Endothelial cell of umbilical vein (primary cell): ENCODE data around the gene CNN1. TPM values are rescaled to one million over a fixed set of nuclear protein-coding genes. Genes with fewer than 3 reads are reported as not detected.

Experiments
- BruUV-seq: library from RNA; stranded (reverse); fragments of 400-500 nt; replicated peaks from 2 replicates; lab custom pipeline; 2021; lab: Mats Ljungman, UMichigan
- CTCF ChIA-PET: fragments of 300-600, 350-600 bp; sonication (Branson Sonifier 250); formaldehyde crosslinking; loops from one replicate; lab custom pipeline; 2021; ENCODE audit warnings: antibody characterized with exemption, inconsistent platforms; lab: Charles Lee
- POLR2A ChIA-PET: fragments of 300-600, 350-600 bp; sonication (Branson Sonifier 250); formaldehyde crosslinking; loops from one replicate; lab custom pipeline; 2021; ENCODE audit warnings: antibody characterized with exemption, inconsistent platforms; lab: Charles Lee
- DNase-seq: peaks from one replicate; pipeline ENCODE4 v3.0.0-alpha.2; 2011; ENCODE audit warnings: low read depth, low spot score
- FAIRE-seq: peaks from 2 replicates; lab custom pipeline; 2011; peaks lifted over from hg19 to GRCh38; lab: Jason Lieb, UNC
- H2AFZ ChIP-seq: 2 replicates; pipeline ENCODE4 v1.6.0; 2012; ENCODE audit warnings: low read depth, low read length, control low read depth, inconsistent platforms
- H3K27ac ChIP-seq: 2 replicates; pipeline ENCODE4 v1.5.1; 2011; ENCODE audit warnings: low read depth, mild to moderate bottlenecking, control low read depth, low read length, moderate library complexity; ENCODE audit not compliant: insufficient read depth
- H3K27me3 ChIP-seq, 2 experiments: 2 replicates each; pipeline versions ENCODE4 v1.6.0 to v1.6.1; 2011; ENCODE audit warnings: low read length in 2 of 2, mixed read lengths in 1 of 2; ENCODE audit not compliant: control insufficient read depth in 2 of 2, insufficient read depth in 2 of 2
- H3K36me3 ChIP-seq, 2 experiments: 2 replicates in 1 of 2; 3 replicates in 1 of 2; pipeline ENCODE4 v1.5.1; 2011; ENCODE audit warnings: low read length in 2 of 2, mild to moderate bottlenecking in 1 of 2, moderate library complexity in 1 of 2; ENCODE audit not compliant: control insufficient read depth in 2 of 2, insufficient read depth in 2 of 2; ENCODE audit errors: extremely low read depth in 1 of 2
- H3K4me1 ChIP-seq: 3 replicates; pipeline ENCODE4 v1.5.1; 2011; ENCODE audit warnings: mild to moderate bottlenecking, low read length; ENCODE audit not compliant: control insufficient read depth, insufficient read depth; ENCODE audit errors: extremely low read depth
- H3K4me2 ChIP-seq: 2 replicates; pipeline ENCODE4 v1.6.1; 2011; ENCODE audit warnings: low read length, control low read depth, mixed read lengths; ENCODE audit not compliant: insufficient read depth
- H3K4me3 ChIP-seq, 3 experiments: fragments of 200-600 bp in 1 of 3; sonication (generic), shearing (Covaris generic) in 1 of 3; replicated peaks in 1 of 3; 2 replicates each; pipeline ENCODE4 v1.5.1; 2011 to 2016; ENCODE audit warnings: control low read depth in 3 of 3, low read length in 3 of 3, mild to moderate bottlenecking in 2 of 3, inconsistent platforms in 1 of 3, low read depth in 1 of 3, moderate library complexity in 1 of 3; ENCODE audit not compliant: insufficient read depth in 1 of 3
- H3K79me2 ChIP-seq: 2 replicates; pipeline ENCODE4 v1.6.0; 2012; ENCODE audit warnings: low read length, inconsistent platforms; ENCODE audit not compliant: control insufficient read depth, insufficient read depth
- H3K9ac ChIP-seq: replicated peaks from 2 replicates; pipeline ENCODE3; 2011; ENCODE audit warnings: low read length, control low read depth; ENCODE audit not compliant: insufficient read depth; ENCODE audit errors: extremely low read depth
- H3K9me1 ChIP-seq: replicated peaks from 3 replicates; pipeline ENCODE4 v1.6.0; 2011; ENCODE audit warnings: mild to moderate bottlenecking, low read length; ENCODE audit not compliant: control insufficient read depth, insufficient read depth; ENCODE audit errors: extremely low read depth
- H3K9me3 ChIP-seq: replicated peaks from 2 replicates; pipeline ENCODE4 v1.5.1; 2012; ENCODE audit warnings: low read length, inconsistent platforms; ENCODE audit not compliant: control insufficient read depth, insufficient read depth
- H4K20me1 ChIP-seq: replicated peaks from 2 replicates; pipeline ENCODE3; 2011; ENCODE audit warnings: mild to moderate bottlenecking, low read length; ENCODE audit not compliant: control insufficient read depth, insufficient read depth; ENCODE audit errors: extremely low read depth
- CTCF ChIP-seq, 2 donors: IDR thresholded peaks; 1 replicate in 1 of 2; 2 replicates in 1 of 2; pipeline ENCODE4 v1.5.1; 2011; ENCODE audit warnings: low read length in 2 of 2, mild to moderate bottlenecking in 2 of 2, moderate library complexity in 2 of 2, control low read depth in 1 of 2, inconsistent platforms in 1 of 2, low read depth in 1 of 2; ENCODE audit not compliant: insufficient read depth in 1 of 2; ENCODE audit errors: extremely low read depth in 1 of 2
- EZH2 ChIP-seq: IDR thresholded peaks from 2 replicates; pipeline ENCODE4 v1.6.1; 2012; ENCODE audit warnings: borderline replicate concordance, low read depth, mild to moderate bottlenecking, moderate library complexity, low read length, inconsistent platforms; ENCODE audit not compliant: severe bottlenecking
- FOS ChIP-seq: IDR thresholded peaks from 2 replicates; pipeline ENCODE4 v1.6.1; 2011; ENCODE audit warnings: mild to moderate bottlenecking, low read length, moderate library complexity, borderline replicate concordance; ENCODE audit not compliant: insufficient read depth
- GATA2 ChIP-seq: IDR thresholded peaks from 2 replicates; pipeline ENCODE4 v1.7.0; 2011; ENCODE audit warnings: low read depth, mild to moderate bottlenecking, moderate library complexity, mixed read lengths, low read length; ENCODE audit not compliant: insufficient read length, insufficient read depth
- JUN ChIP-seq: IDR thresholded peaks from 2 replicates; pipeline ENCODE4 v1.6.1; 2011; ENCODE audit warnings: borderline replicate concordance, low read depth; ENCODE audit not compliant: insufficient read length, insufficient read depth
- MAX ChIP-seq: IDR thresholded peaks from 2 replicates; pipeline ENCODE4 v1.6.1; 2011; ENCODE audit not compliant: insufficient read depth, insufficient read length
- POLR2A ChIP-seq: IDR thresholded peaks from 2 replicates; pipeline ENCODE4 v1.6.1; 2012; ENCODE audit warnings: low read depth, mild to moderate bottlenecking, control low read depth, low read length
- POLR2AphosphoS5 ChIP-seq: IDR thresholded peaks from 2 replicates; pipeline ENCODE4 v1.6.1; 2012; ENCODE audit warnings: low read depth, mild to moderate bottlenecking, control low read depth, low read length, moderate library complexity; ENCODE audit not compliant: insufficient read depth
- dilution Hi-C: fragments of 300-500 bp; cut with MboI; formaldehyde crosslinking; loops from one replicate; pipeline ENCODE4 v1.15.0; 2019; ENCODE audit warnings: low sequenced_read_pairs; ENCODE audit not compliant: extremely low pct_ligation_motif_present
- intact Hi-C: fragments of 100-400 bp; cut with micrococcal nuclease; formaldehyde crosslinking; loops from one replicate; pipeline ENCODE4 v1.10.0; 2022
- polyA plus RNA-seq, 4 experiments: library from polyadenylated mRNA; depleted of rRNA in 3 of 4; stranded (reverse) in 3 of 4; unstranded in 1 of 4; fragments of >200 nt; gene quantifications; 2 replicates each; pipeline versions ENCODE4 v1.2.1 to v1.2.3, GENCODE V29; 2011 to 2012; ENCODE audit warnings: missing spikeins in 1 of 4
- total RNA-seq: library from RNA; stranded (reverse); gene quantifications from 2 replicates; pipeline ENCODE4 v1.2.3, GENCODE V29; 2021

The CNN1 gene
- total and polyA plus RNA-seq, 2 donors (not counting 3 experiments of a cell fraction or from before 2014, with no cell fraction given) = 0.76 TPM; not detected in 1

DNA sequence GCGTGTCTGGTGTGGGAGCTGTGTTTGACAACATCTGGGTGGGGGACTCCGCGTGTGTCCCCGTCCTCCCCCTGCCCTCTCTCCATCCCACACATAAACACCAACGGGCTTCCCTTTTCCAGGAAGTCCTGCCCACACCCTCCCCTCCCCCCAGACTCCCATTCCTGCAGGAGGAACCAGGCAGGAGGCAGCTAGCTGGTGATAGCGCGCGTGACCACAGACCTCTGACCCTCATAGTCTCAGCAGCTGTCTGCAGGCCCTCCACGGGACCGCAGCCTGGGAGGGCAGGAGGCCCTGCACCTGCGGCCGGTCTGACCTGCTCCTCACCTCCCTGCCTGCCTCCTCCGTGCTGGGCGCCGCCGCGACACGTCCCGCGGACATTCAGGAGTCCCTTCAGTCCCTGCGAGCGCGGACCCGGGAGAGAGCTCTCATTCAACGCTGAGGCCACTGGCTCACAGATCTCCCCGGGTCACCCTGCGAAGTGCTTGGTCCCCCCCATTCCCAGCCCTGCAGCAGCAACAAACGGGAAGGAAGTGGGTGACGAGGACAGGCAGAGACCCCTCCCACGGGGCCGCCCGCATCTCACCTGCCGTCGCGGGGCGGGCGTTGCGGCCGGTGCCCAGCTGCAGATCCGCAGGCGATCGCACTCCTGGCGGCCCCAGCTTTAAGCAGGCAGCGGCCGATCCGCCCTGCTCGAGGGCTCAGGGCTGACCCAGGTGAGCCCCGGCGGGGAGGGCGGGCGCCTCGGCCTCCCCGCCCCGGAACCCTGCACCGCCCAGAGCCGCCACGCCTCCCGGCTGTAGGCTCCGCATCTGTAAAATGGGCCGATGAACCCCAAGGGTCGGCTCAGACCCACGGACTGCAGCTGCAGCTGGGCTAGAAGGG lies 39.8 kb downstream of the CNN1 start:
- DNase-seq = peak; percentile 19
- Histone ChIP-seq H3K27ac (no peak overlapping the region), H3K9ac (no peak overlapping the region), H3K9me3 (no peaks in the 10 kb centered on the region), H3K4me3 (no peak overlapping the region), H3K27me3 (peaks cover 3 to 7% of the 10 kb centered on the region in 2 experiments), H3K79me2 (no peaks in the 10 kb centered on the region), H2AFZ (peak overlapping the region; percentile 23), H3K4me2 (no peak overlapping the region), H3K36me3 (no peaks in the 10 kb centered on the region), H3K9me1 (no peaks in the 10 kb centered on the region), H4K20me1 (no peaks in the 10 kb centered on the region), H3K4me1 (no peaks in the 10 kb centered on the region)
- BruUV-seq = no TSS peak
- ChIA-PET POLR2A (no interaction called here), CTCF (interaction anchor here (1.0 kb wide), 1 partner anchor 18 kb away, joined by 3 read pairs; no protein-coding TSS in a partner anchor)
- TF ChIP-seq POLR2A = no peak
- TF ChIP-seq FOS = no peak
- no peak for TF ChIP-seq CTCF (IDR thresholded peaks at IDR 0.05; ENCODE audit: extremely low read depth in 1 of 2, insufficient read depth in 1 of 2, low read depth in 1 of 2, low read length in 2 of 2)
- no peak for TF ChIP-seq EZH2
- TF ChIP-seq GATA2 = no peak
- no peak for TF ChIP-seq POLR2AphosphoS5
- no peak for TF ChIP-seq MAX
- no peak for TF ChIP-seq JUN
- FAIRE-seq = no peak
- dilution Hi-C loops = no loop called here
- intact Hi-C loops = no loop called here
